Suppressor macrophage treated with lipopolysaccharide for 1 hour (primary cell): ENCODE data around the gene IFIT1.
"Not testable (repeated sequence)": the region's sequence is repeated elsewhere in the genome, so short reads cannot be mapped to it uniquely, and the experiment has no call there.

ENCODE experiments used
- DNase-seq, 3 donors: peaks; one replicate each; pipeline ENCODE4 v3.0.0-alpha.2; 2020 to 2022

The IFIT1 gene

DNA sequence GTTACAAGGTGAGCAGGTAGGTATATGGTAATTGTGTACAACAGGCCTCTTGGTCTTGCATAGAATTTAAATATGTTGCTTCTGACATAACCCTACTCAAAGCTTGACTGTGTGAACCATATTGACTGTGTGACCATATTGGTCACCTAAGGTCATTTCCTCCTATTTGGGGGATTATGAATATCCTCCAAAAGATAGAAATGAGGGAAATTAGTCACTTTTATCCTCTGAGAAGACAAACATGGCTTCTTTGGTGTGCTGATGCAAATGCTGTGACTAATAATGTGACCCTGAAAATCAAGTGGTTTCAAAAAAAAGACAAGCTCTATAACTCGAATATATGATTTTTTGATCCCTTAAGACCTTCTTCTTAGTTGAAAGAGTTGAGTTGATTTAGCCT, 49.9 kb downstream of the IFIT1 start:
- DNase-seq = no peak

DNA sequence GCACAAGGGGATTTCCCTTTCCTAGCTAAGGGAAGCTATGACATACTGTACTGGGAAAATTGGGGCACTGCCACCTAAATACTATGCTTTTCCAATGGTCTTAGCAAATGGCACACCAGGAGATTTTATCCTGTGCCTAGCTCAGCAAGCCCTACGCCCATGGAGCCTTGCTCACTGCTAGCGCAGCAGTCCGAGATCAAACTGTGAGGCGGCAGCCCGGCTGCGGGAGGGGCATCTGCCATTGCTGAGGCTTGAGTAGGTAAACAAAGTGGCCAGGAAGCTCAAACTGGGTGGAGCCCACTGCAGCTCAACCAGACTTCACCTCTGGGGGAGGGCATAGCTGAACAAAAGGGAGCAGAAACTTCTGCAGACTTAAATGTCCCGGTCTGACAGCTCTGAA, 52.4 kb downstream of the IFIT1 start:
- DNase-seq = not testable (repeated sequence)

- no peak for DNase-seq
Observed at GRCh38 chr10:89450901-89451300, 58.5 kb downstream of the IFIT1 start.

DNA sequence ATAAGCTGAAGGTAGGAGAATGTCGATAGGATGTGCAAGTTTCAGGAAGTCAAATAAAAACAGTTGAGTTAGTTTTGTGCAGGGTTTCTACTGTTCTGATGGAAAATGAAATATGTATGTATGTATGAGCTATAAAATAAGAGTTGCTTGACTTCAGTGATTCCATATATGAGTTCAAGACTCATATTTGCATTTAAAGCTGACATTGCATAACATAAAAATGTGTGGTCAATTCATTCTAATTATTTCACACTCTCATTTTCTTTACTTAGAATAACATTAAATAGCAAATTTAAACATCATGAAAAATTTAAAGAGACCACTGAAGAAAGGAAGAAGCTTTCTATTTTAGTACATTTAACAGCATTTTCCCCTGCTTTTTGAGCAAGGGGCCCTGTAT, 59.8 kb downstream of the IFIT1 start:
- no peak for DNase-seq

GRCh38 chr10:89454561-89455347, 62.3 kb downstream of the IFIT1 start:
- DNase-seq = no peak
